H1 (cell line): ENCODE results near the gene PRKN. TPM values are rescaled to one million over a fixed set of nuclear protein-coding genes. Genes with fewer than 3 reads are reported as not detected.

Experiments used
- CTCF ChIA-PET: fragments of 300-600 bp; sonication (Branson Sonifier 250); formaldehyde crosslinking; loops from one replicate; lab custom pipeline; 2021; ENCODE audit not compliant: partially characterized antibody; lab: Charles Lee
- POLR2A ChIA-PET: fragments of 300-600 bp; sonication (Branson Sonifier 250); formaldehyde crosslinking; loops from one replicate; lab custom pipeline; 2021; ENCODE audit warnings: inconsistent platforms; ENCODE audit not compliant: partially characterized antibody; lab: Charles Lee
- DNase-seq, 2 experiments: peaks; one replicate each; pipeline versions ENCODE4 v3.0.0 to v3.0.0-alpha.2; 2010 to 2022; ENCODE audit warnings: low spot score in 2 of 2, low read depth in 1 of 2, mixed read lengths in 1 of 2
- FAIRE-seq: peaks from 2 replicates; lab custom pipeline; 2011; peaks lifted over from hg19 to GRCh38; lab: Jason Lieb, UNC
- H2AFZ ChIP-seq: 2 replicates; pipeline ENCODE4 v1.8.1; 2012; ENCODE audit warnings: low read length, inconsistent platforms
- H2AK5ac ChIP-seq: 2 replicates; pipeline ENCODE4 v1.6.1; 2013; ENCODE audit warnings: low read depth, low read length
- H2BK120ac ChIP-seq: replicated peaks from 2 replicates; pipeline ENCODE3; 2013; ENCODE audit warnings: low read depth, low read length, inconsistent platforms
- H2BK12ac ChIP-seq: 2 replicates; pipeline ENCODE4 v1.6.1; 2013; ENCODE audit warnings: low read depth, low read length
- H2BK15ac ChIP-seq: 2 replicates; pipeline ENCODE4 v1.6.1; 2013; ENCODE audit warnings: low read length
- H2BK20ac ChIP-seq: 2 replicates; pipeline ENCODE4 v1.6.1; 2013; ENCODE audit warnings: low read length
- H2BK5ac ChIP-seq: 2 replicates; pipeline ENCODE4 v1.6.1; 2013; ENCODE audit warnings: low read depth, low read length
- H3K14ac ChIP-seq: 2 replicates; pipeline ENCODE4 v1.6.1; 2013; ENCODE audit warnings: inconsistent platforms; ENCODE audit not compliant: insufficient read length
- H3K18ac ChIP-seq: 2 replicates; pipeline ENCODE4 v1.6.1; 2013; ENCODE audit warnings: low read length; ENCODE audit errors: extremely low read depth
- H3K23ac ChIP-seq: 2 replicates; pipeline ENCODE4 v1.6.1; 2013; ENCODE audit warnings: inconsistent platforms; ENCODE audit not compliant: insufficient read length
- H3K23me2 ChIP-seq: 2 replicates; pipeline ENCODE4 v1.6.1; 2013; ENCODE audit warnings: low read depth, low read length
- H3K27ac ChIP-seq: 2 replicates; pipeline ENCODE4 v1.6.1; 2011; ENCODE audit warnings: low read depth, low read length, inconsistent platforms
- H3K27me3 ChIP-seq, 4 experiments: replicated peaks in 1 of 4; 1 replicate in 1 of 4; 2 replicates in 3 of 4; pipeline versions ENCODE4 v1.6.1 to v1.8.1; 2011 to 2013; ENCODE audit warnings: low read length in 3 of 4, mild to moderate bottlenecking in 3 of 4, inconsistent platforms in 2 of 4, mixed read lengths in 2 of 4, moderate library complexity in 1 of 4; ENCODE audit not compliant: control insufficient read depth in 3 of 4, insufficient read depth in 3 of 4; ENCODE audit errors: extremely low read depth in 1 of 4
- H3K36me3 ChIP-seq, 4 experiments: 2 replicates each; pipeline versions ENCODE4 v1.6.1 to v1.8.1; 2011 to 2013; ENCODE audit warnings: mild to moderate bottlenecking in 4 of 4, low read length in 3 of 4, moderate library complexity in 2 of 4, control low read depth in 1 of 4, inconsistent platforms in 1 of 4; ENCODE audit not compliant: insufficient read depth in 4 of 4, control insufficient read depth in 2 of 4
- H3K4ac ChIP-seq: replicated peaks from 2 replicates; pipeline ENCODE3; 2013; ENCODE audit warnings: low read length, low read depth, mixed read lengths, inconsistent platforms; ENCODE audit not compliant: insufficient read length
- H3K4me1 ChIP-seq, 4 experiments: replicated peaks in 1 of 4; 1 replicate in 1 of 4; 2 replicates in 3 of 4; pipeline versions ENCODE4 v1.6.1 to v1.8.1; 2011 to 2013; ENCODE audit warnings: low read length in 3 of 4, inconsistent platforms in 2 of 4, mixed read lengths in 1 of 4; ENCODE audit not compliant: insufficient read depth in 4 of 4, control insufficient read depth in 3 of 4
- H3K4me2 ChIP-seq, 2 experiments: 2 replicates each; pipeline versions ENCODE4 v1.6.1 to v1.8.1; 2011 to 2013; ENCODE audit warnings: low read depth in 2 of 2, low read length in 2 of 2, control low read depth in 1 of 2, inconsistent platforms in 1 of 2, mild to moderate bottlenecking in 1 of 2; ENCODE audit not compliant: insufficient read depth in 1 of 2
- H3K4me3 ChIP-seq, 4 experiments: fragments of 200-600, 300-600 bp in 1 of 4; sonication (generic), shearing (Covaris generic), sonication (Bioruptor Twin) in 1 of 4; 2 replicates each; pipeline versions ENCODE4 v1.5.1 to v1.8.1; 2011 to 2016; ENCODE audit warnings: low read length in 4 of 4, low read depth in 3 of 4, control low read depth in 2 of 4, inconsistent platforms in 2 of 4, mild to moderate bottlenecking in 2 of 4, mixed read lengths in 1 of 4, moderate library complexity in 1 of 4; ENCODE audit not compliant: insufficient read depth in 2 of 4; ENCODE audit errors: extremely low read depth in 1 of 4
- H3K56ac ChIP-seq: replicated peaks from 2 replicates; pipeline ENCODE3; 2013; ENCODE audit warnings: low read depth, mild to moderate bottlenecking, mixed read lengths, low read length, inconsistent platforms; ENCODE audit not compliant: insufficient read length
- H3K79me1 ChIP-seq: 2 replicates; pipeline ENCODE4 v1.6.1; 2013; ENCODE audit warnings: low read depth, low read length, control low read depth
- H3K79me2 ChIP-seq, 2 experiments: 2 replicates each; pipeline versions ENCODE4 v1.6.1 to v1.8.1; 2012 to 2013; ENCODE audit warnings: low read length in 2 of 2, mild to moderate bottlenecking in 2 of 2, inconsistent platforms in 1 of 2; ENCODE audit not compliant: insufficient read depth in 2 of 2, control insufficient read depth in 1 of 2
- H3K9ac ChIP-seq, 4 experiments: replicated peaks in 1 of 4; 1 replicate in 1 of 4; 2 replicates in 3 of 4; pipeline versions ENCODE4 v1.6.1 to v1.8.1; 2011 to 2013; ENCODE audit warnings: low read depth in 3 of 4, low read length in 3 of 4, control low read depth in 2 of 4, mild to moderate bottlenecking in 2 of 4, moderate library complexity in 2 of 4, inconsistent platforms in 1 of 4; ENCODE audit errors: extremely low read depth in 1 of 4
- H3K9me3 ChIP-seq, 2 experiments: 2 replicates each; pipeline versions ENCODE4 v1.6.1 to v1.8.1; 2012 to 2013; ENCODE audit warnings: mild to moderate bottlenecking in 2 of 2, moderate library complexity in 2 of 2, control low read depth in 1 of 2, inconsistent platforms in 1 of 2, low read depth in 1 of 2, low read length in 1 of 2, mixed read lengths in 1 of 2; ENCODE audit not compliant: insufficient read depth in 2 of 2
- H4K20me1 ChIP-seq, 2 experiments: replicated peaks in 1 of 2; 2 replicates each; pipeline versions ENCODE3 to v1.8.1; 2011 to 2013; ENCODE audit warnings: inconsistent platforms in 2 of 2, low read length in 2 of 2, mild to moderate bottlenecking in 1 of 2; ENCODE audit not compliant: insufficient read depth in 2 of 2, control insufficient read depth in 1 of 2
- H4K5ac ChIP-seq: 2 replicates; pipeline ENCODE4 v1.6.1; 2013; ENCODE audit warnings: low read length, low read depth, mixed read lengths, inconsistent platforms; ENCODE audit not compliant: insufficient read length
- H4K8ac ChIP-seq: 2 replicates; pipeline ENCODE4 v1.8.0; 2013; ENCODE audit warnings: mild to moderate bottlenecking, moderate library complexity, low read length, inconsistent platforms; ENCODE audit not compliant: insufficient read depth; ENCODE audit errors: extremely low read depth
- H4K91ac ChIP-seq: replicated peaks from 2 replicates; pipeline ENCODE3; 2013; ENCODE audit warnings: low read length, mixed read lengths, inconsistent platforms; ENCODE audit not compliant: insufficient read length
- ATF2 ChIP-seq: IDR thresholded peaks from 2 replicates; pipeline ENCODE4 v1.6.1; 2012; ENCODE audit warnings: low read length, inconsistent platforms
- BACH1 ChIP-seq: IDR thresholded peaks from 2 replicates; pipeline ENCODE4 v1.6.1; 2012; ENCODE audit warnings: low read length, improper control_type of control experiment
- CEBPB ChIP-seq: IDR thresholded peaks from 2 replicates; pipeline ENCODE4 v1.6.1; 2012; ENCODE audit warnings: low read depth, low read length
- CHD2 ChIP-seq: IDR thresholded peaks from 2 replicates; pipeline ENCODE4 v1.6.1; 2012; ENCODE audit warnings: low read length, improper control_type of control experiment
- CREB1 ChIP-seq: IDR thresholded peaks from 2 replicates; pipeline ENCODE4 v1.6.1; 2012; ENCODE audit warnings: inconsistent platforms
- CTBP2 ChIP-seq: IDR thresholded peaks from 2 replicates; pipeline ENCODE4 v1.7.0; 2011; ENCODE audit warnings: borderline replicate concordance, mild to moderate bottlenecking, moderate library complexity, mixed read lengths, low read length; ENCODE audit not compliant: insufficient read depth, insufficient read length
- EZH2 ChIP-seq: fragments of 200-600 bp; sonication (generic); IDR thresholded peaks from 2 replicates; pipeline ENCODE4 v1.7.1; 2012; ENCODE audit warnings: low read depth, mild to moderate bottlenecking, moderate library complexity, low read length, inconsistent platforms; ENCODE audit not compliant: severe bottlenecking
- HDAC6 ChIP-seq: IDR thresholded peaks from one replicate; pipeline ENCODE4 v1.7.1; 2012; ENCODE audit warnings: low read depth, mild to moderate bottlenecking, inconsistent platforms, low read length, moderate library complexity
- POU5F1 ChIP-seq: IDR thresholded peaks from 2 replicates; pipeline ENCODE4 v1.6.1; 2011; ENCODE audit warnings: low read depth, mild to moderate bottlenecking, low read length, moderate library complexity
- SP4 ChIP-seq: IDR thresholded peaks from 2 replicates; pipeline ENCODE4 v1.6.1; 2012; ENCODE audit warnings: low read length, inconsistent platforms
- TAF7 ChIP-seq: optimal IDR thresholded peaks from 2 replicates; pipeline ENCODE3; 2011; ENCODE audit warnings: low read depth, mild to moderate bottlenecking, inconsistent platforms, low read length, moderate library complexity, borderline replicate concordance
- TBP ChIP-seq: IDR thresholded peaks from 2 replicates; pipeline ENCODE4 v1.6.1; 2011; ENCODE audit warnings: low read depth, low read length, improper control_type of control experiment
- ZNF274 ChIP-seq: IDR thresholded peaks from 2 replicates; pipeline ENCODE4 v1.7.0; 2012; ENCODE audit warnings: low read length, borderline replicate concordance; ENCODE audit errors: extremely low read depth
- WGBS, 2 experiments: shearing (Covaris generic) in 1 of 2; methylation state at CpG; one replicate each; pipeline versions ENCODE4 v1.1.6 to v1.1.7; 2013 to 2015; ENCODE audit warnings: low lambda C conversion rate in 2 of 2, mixed read lengths in 2 of 2, inconsistent platforms in 1 of 2, low coverage in 1 of 2, missing lambda C conversion rate in 1 of 2; ENCODE audit not compliant: insufficient replicate concordance in 2 of 2, insufficient coverage in 1 of 2, insufficient read length in 1 of 2; ENCODE audit errors: extremely low coverage in 1 of 2, missing lambda C conversion rate in 1 of 2; 5-methylcytosine and 5-hydroxymethylcytosine counted together
- polyA plus RNA-seq, 7 experiments: library from polyadenylated mRNA; depleted of rRNA in 3 of 7; stranded (reverse) in 5 of 7; unstranded in 2 of 7; fragments of >200 nt in 5 of 7; fragments of 200-250 nt in 2 of 7; gene quantifications; 1 replicate in 5 of 7; 2 replicates in 1 of 7; 4 replicates in 1 of 7; pipeline versions ENCODE4 v1.2.1 to v1.2.3, GENCODE V29; 2011 to 2013; ENCODE audit warnings: missing spikeins in 2 of 7, mixed read lengths in 2 of 7
- total RNA-seq: library from RNA; stranded (reverse); fragmentation: NEBNext Ultra II Directional; extraction: Animal tissue kit (Norgen Biotek cat#: 25700); gene quantifications from 2 replicates; pipeline ENCODE4 v1.2.1, GENCODE V29; 2021
- TF ChIP-seq, protein P1 (sequence below): IDR thresholded peaks from 2 replicates; pipeline ENCODE4 v1.6.1; 2012; ENCODE audit warnings: inconsistent platforms

PRKN gene
- total and polyA plus RNA-seq, 2 of the 8 experiments (the other 6 are each of a cell fraction or from before 2014, with no cell fraction given), result 0.13 to 0.29 TPM

DNA sequence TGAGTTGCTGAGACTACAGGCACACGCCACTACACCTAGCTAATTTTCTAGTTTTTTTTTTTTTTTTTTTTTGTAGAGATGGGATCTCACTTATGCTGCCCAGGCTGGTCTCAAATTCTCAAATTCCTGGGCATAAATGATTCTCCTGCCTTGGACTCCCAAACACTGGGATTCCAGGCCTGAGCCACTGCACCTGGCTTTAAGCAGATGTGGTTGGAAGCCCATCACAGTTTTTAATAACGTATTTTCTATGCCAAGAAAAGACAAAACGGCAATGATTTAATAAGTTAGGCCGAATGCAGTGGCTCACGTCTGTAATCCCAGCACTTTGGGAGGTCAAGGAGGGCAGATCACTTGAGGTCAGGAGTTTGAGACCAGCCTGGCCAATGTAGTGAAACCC is 456.6 kb downstream of the PRKN start:
- Histone ChIP-seq H3K14ac (no peak overlapping the region), H3K9ac (no peak overlapping the region), H2AK5ac (no peak overlapping the region), H3K79me2 (no peaks in the 10 kb centered on the region), H3K27me3 (no peaks in the 10 kb centered on the region), H3K9me3 (no peaks in the 10 kb centered on the region), H3K56ac (no peak overlapping the region), H3K79me1 (no peaks in the 10 kb centered on the region), H3K4ac (no peak overlapping the region), H2BK120ac (no peak overlapping the region), H4K8ac (no peak overlapping the region; the same call in 1 of the 2 replicates), H2BK15ac (no peak overlapping the region), H4K91ac (no peak overlapping the region), H3K4me3 (no peak overlapping the region), H3K4me1 (no peaks in the 10 kb centered on the region), H4K5ac (no peak overlapping the region), H3K4me2 (no peak overlapping the region), H3K23me2 (no peaks in the 10 kb centered on the region), H2AFZ (no peak overlapping the region), H3K23ac (no peak overlapping the region), H3K27ac (no peak overlapping the region), H4K20me1 (no peaks in the 10 kb centered on the region), H2BK12ac (no peak overlapping the region), H3K36me3 (no peaks in the 10 kb centered on the region), H3K18ac (no peak overlapping the region), H2BK20ac (no peak overlapping the region), H2BK5ac (no peak overlapping the region)
- ChIA-PET CTCF (no interaction called here), POLR2A (no interaction called here)
- FAIRE-seq (no peak), DNase-seq (no peak)
- WGBS, 2 experiments, result 96% methylated on average over 5 of the region's 5 CpGs; no CpG with 5 or more reads in 1 of the 2 experiments
- TF ChIP-seq EZH2 (no peak), ATF2 (no peak), POU5F1 (no peak), HDAC6 (no peak), CHD2 (no peak), BACH1 (no peak), ZNF274 (no peak), CTBP2 (no peak), CEBPB (no peak), TAF7 (no peak), CREB1 (no peak), TBP (no peak), SP4 (no peak)
- TF ChIP-seq, protein P1, sequence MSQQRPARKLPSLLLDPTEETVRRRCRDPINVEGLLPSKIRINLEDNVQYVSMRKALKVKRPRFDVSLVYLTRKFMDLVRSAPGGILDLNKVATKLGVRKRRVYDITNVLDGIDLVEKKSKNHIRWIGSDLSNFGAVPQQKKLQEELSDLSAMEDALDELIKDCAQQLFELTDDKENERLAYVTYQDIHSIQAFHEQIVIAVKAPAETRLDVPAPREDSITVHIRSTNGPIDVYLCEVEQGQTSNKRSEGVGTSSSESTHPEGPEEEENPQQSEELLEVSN, result no peak
